Measurements from ENCODE around the gene TST.

The TST gene

DNA sequence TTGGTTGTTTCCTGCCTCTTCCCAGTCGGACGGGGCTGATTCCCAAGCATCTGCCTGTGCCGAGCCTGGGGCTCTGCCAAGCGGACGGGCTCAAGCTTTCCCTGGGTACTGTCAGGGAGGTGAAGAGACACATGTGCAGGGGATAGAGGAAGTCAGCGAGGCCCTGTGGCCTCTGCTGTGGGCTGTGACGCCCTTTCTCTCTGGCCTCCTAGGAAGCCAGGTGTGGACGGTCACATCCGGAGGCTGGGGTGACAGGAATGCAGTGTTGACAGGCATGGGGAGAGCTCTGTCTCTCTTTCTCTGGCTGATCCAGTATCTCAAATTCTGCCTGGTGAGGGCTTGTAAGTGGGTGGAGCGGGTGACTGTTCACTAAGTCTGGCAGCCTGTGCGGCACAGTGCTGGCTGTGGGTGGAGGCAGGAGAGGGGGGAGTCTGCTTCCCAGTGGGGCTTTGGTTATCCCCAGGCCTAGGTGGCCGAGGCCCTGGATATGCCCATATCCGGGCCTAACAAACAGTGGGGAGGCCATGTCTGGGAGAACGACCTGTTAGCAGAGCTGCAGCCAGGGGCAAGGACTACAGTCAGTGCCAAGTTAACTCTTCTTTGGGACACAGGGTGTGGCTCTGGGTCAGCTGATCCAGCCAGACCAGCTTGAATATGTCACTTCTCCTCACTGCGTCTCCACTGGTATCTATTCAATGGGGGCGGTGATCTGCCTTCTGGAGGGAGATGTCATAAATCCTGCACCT, 34.2 kb upstream of the TST start:
- no peak for DNase-seq

DNA sequence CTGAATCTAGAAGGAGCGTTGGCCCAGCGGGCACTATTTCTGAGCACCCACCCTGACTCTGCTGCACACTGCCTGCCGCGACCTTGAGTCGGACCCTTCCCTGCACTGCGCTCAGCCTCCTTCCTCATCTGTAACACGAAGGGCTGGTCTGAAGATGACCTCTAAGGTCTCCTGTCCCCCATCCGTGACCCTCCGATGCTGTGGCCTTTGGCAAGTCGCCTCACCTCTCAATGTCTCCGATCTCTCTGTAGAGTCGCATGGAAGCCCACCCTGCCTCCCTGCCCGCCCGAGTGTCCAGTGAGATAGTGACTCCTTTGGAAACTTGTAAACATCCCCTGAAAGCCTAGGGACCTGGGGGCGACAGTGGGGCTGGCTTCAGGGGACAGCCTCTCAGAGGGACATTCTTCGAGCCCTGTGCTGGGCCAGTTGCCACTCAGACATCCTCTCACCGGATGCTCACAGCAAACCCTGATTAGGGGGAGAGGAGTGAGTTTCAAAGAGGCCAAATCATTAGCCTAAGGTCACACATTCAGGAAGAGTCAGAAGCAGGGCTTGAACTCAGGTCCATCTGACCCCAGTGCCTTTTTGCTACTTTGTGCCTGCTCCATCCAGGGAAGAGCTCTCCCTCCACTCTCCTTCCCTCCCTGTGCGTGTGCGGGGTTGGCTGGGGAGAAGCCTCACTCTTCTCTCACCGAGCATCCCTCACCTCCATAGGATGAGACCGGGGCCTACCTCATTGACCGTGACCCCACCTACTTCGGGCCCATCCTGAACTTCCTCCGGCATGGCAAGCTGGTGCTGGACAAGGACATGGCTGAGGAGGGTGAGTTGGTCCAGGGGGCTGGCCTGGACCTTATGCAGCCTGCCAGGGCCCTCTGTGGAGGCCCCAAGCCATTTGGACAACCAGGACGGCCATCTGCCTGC, 33.4 kb upstream of the TST start:
- DNase-seq: no peak

DNA sequence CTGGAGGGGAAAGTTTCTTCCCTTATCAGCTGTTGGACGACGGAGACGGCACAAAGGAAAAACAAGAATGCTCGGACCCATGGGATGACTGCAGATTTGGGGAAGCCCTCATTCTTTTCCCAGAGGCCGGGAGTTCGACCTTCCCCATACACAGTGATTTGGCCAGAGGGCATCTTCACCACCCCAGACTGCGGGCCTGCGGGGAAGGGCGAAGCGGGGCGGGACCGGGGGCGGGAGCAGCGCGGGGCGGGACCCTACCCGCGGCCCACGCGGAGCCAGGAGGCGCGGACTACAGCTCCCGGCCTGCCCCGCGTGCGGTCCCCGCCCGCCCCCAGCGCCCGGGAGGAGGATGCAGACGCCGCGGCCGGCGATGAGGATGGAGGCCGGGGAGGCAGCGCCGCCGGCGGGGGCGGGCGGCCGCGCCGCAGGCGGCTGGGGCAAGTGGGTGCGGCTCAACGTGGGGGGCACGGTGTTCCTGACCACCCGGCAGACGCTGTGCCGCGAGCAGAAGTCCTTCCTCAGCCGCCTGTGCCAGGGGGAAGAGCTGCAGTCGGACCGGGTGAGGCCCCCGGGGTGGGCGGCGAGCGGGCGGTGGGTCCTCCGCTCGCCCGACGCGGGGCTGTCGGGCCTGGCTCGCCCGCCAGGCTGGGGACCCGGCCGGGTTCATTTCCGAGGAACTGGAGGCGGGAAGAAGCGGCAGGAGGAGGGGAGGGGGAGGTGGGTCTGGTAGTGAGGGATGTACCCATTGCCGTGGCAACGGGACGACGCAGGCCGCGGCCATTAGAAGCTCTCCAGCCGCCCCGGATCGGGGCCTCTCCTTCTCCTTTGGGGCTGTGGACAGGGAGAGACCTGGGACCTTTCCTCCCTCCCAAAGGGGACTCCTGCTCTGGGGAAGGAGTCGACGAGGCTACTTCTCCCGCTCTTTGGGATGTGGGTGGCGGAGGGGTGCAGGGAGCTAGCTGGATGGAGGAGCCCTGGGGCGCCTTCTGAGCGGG, 32.4 kb upstream of the TST start, which contains the start of gene KCTD17:
TSS of gene KCTD17 (plus strand) at position 352 of the 995 bp plus-strand sequence. CDS start at position 371, 19 bp downstream.
- peak; percentile 80 for DNase-seq

DNA sequence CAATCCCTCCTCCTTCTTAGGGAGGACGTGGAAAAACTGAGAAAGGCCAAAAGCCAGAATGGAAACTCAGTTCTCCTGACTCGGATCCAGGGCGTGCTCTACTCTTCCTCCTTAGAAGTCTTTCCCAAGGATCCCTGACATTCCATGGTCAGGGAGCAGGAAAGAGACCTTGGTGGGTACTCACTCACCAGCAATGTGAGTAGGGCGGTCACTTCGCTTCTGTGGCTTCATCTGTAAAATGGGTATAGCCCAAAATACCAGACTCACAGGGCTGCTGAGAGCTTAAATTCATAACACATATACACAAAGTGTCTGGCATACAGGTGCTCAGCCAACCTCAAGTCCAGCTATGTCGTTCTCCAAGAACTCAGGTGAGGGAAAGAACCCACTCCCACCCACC, 31.7 kb upstream of the TST start:
- DNase-seq: no peak

DNA sequence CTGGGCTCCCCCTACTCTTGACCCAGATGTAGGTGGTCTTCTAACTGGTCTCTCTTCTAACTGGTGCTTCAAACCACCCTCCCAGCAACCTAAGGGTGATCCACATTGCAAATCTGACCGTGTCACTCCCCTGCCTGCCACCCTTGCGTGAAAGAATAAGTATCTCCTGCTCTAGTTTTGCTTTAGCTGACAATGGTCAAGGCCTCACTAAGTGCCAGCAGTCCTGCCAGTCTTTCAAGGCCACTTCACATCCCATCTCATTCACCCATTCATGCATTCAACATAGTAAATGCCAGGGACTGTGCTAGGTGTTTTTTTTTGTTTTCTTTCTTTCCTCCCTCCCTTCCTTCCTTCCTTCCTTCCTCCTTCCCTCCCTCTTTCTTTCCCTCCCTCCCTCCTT, 30.0 kb upstream of the TST start:
- DNase-seq: no peak

DNA sequence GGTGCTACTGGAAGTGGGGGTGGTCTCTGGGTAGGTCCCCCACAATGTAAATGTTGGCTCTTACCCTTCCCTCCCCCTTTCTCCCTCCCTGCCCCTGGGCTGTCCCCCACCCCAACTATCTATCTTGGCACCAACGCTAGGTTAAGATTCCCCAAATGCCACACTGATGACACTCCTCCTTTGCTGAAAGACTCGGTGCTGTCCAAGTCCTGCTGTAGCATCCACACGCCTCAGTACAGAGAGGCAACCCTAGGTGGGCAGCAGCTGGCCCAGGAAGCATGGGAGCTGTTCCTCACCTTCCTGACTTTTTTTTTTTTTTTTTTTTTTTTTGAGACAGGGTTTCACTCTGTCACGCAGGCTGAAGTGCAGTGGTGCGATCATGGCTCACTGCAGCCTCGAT, 28.9 kb upstream of the TST start:
- DNase-seq: no peak

DNA sequence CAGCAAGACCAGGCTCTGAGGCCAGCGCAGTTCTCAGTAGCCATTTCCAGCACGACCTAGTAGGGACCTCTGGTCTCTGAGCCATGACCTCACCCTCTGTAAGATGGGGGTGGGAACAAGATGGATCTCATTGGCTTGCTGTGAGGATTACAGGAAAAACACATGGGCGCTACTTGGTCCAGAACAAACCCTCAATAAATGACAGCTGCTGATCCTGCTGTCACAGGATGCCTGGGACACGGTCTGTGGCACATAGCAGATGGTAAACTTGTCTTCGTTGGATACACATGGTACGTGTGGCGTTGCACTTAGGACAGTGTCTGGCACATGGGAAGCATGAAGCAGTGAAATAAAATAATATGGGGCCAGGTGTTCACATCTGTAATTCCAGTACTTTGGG, 27.8 kb upstream of the TST start:
- no peak for DNase-seq

DNA sequence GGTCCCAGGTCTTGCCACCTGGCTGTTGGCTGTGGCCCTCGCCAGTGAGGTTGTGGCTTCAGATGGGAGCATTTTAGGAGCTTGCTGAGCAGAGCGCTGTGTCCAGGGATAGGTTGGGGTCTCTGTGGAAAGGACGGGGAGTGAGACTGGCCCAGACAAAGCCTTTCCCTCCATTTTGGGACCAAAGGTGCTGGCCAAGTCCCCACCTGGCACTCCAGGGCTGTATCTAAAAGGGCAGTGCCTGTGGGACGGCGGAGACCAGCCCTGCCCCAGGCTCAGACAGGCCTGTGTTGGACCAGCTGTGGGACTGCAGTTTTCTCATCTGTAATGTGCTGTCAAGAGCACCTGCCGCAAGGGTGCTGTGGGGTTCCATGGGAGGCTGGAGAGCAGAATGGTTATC, 27.3 kb upstream of the TST start:
- DNase-seq: no peak

DNA sequence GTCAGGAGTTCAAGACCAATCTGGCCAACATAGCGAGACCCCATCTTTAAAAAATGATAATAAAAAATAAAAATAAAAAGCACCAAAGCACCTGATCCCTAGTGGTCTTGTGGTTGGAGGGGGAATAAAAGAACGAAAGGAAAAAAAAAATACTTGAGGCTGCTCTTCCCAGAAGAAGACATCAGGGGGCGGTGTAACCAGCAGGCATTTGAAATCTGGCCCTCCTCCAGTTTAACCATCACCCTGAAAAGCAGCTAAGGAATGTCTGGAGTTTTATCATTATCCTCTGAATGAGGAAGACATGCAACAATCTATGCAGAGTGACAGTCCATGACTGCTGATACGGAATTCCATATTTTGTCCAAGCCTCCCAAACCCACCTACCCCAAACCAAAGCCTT, 26.7 kb upstream of the TST start:
- DNase-seq: no peak

DNA sequence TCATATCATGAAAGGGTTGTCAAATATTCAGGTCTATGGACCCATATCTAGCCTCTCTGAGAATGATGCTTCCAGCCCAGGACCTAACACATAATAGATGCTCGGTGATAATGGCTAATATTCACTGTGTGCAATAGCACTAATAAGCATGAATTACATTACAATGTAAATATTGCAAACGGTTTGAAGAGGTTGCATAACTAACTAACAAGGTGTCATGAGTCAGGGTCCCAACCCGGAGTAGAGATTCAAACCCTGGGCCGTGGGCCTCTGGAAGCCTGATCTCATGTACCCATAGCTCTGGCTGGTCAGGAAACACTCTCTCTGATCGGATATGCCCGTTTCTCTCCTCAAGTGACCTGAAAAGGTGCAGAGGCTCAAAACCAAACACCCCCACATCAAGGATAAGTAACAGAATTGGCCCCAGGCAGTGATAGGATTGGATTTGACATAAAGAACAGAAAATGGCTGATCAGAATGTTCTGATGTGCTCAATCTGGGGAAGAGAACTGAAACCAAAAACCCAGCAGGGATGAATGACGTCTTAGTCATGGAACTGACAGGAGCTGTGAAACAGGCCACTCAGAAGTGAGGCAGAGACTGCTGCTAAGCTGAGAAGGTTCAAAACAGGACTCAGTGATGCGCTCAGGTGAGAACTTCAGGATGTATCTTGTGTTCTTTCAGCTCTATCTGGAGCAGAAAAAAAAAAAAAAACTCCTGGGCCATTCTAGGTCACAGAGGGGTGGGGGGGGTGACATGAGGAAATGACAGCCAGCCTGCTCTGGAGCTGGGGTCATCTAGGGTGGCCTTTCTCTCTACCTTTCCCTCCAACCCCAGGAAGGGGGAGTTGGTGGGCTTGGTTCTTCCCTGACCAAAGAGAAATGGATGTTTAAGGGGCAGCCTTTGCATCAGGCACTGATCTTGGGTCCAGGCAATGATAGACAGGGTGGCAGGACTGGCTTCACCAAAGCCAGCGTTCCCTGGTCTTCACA, 25.7 kb upstream of the TST start:
- no peak for DNase-seq

DNA sequence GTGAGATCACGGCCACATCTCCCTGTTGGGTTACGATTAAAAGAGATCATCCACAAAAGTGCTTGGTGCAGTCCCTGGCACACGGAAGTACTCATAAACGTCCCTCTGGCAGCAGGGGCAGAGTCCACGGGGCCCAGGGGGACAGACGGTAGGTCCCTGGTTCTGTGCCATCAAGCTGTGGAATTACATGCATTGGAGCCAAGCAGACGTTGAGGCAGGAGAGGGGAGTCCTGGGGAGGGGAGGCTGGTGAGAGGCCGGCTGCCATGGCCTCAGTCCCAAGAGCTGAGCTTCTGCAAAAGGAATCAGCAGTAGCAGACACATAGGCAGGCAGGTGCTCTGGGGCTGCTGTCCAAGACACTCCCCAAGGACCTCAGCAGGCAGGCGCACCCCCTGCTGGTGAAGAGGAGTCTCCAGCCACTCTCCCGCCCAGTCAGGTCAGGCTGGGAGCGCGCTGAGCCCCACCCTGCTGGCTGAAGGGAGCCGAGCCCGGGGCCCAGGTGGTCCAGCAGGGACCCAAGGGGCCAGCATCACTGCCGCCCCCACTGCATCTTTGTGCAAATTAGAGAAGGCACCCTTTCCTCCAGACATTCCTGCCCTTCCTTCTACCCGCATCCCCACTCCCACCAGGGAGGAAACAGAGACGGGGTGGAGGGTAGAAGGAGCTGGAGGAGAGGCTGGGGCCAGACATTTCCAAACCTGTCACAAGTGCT, 24.7 kb upstream of the TST start:
- DNase-seq: peak; percentile 50

DNA sequence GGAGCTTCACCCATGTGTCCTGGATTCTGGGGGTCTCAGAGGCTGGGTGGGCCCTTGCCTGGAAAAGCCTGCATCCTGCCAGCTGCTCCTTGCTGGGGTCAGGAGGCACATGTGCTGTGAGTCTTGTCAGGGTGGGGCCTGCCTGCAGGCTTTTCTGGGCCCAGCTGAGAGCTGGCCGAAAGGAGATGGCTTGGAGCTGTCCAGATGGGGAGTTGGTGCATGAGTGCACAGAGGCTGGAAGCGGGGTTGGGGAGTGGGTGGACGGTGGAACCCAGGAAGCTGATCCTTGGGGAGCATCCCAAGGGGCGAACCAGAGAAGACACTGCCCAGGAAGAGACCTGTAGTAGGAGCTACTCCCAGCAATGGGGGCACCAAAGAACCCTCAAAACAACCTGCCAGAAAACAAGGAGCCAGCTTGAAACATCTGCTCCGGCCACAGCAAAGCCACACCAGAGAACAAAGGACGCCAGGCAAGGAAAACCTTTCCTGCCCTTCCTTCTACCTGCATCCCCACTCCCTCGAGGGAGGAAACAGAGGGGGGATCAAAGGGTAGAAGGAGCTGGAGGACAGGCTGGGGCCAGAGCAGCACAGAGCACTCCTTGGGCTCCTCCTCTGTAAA, 24.1 kb upstream of the TST start:
- DNase-seq: no peak

DNA sequence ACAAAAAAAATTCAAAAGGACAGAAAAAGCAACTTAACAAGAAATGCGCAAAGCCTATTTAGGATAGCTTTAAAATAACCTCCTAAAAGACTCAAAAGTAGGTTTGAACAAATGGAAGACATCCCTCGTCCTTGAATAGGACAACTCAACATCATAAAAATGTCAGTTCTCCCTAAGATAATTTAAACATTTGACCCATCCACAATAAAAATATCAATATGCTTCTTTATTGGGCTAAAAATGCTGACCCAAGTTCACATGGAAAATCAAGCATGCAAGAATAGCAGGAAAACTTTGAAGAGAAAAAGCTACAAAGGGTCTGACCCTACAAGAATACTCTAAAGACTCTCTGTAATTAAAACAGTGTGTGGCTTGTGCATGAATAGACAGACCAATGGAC, 20.2 kb upstream of the TST start:
- DNase-seq: no peak

DNA sequence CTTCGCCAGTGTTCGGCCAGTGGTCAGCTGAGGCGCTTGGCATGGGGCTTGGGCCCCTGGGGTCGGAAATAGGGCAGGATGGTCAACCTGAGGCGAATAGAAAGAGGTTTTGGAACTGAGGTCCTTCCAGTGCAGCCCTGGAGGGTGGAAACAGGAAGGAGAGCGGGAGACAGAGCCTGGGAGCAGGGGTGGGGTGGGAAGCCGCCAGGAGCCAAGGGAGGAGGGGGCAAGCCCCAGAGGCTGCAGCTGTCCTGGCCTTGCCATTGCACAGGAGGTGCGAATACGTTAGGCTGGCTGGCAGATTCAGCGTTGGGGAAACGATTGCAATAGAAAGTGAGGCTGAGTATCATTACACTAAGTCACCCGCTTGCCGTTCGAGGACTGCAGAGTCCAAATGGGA, 18.4 kb upstream of the TST start:
- DNase-seq: no peak

DNA sequence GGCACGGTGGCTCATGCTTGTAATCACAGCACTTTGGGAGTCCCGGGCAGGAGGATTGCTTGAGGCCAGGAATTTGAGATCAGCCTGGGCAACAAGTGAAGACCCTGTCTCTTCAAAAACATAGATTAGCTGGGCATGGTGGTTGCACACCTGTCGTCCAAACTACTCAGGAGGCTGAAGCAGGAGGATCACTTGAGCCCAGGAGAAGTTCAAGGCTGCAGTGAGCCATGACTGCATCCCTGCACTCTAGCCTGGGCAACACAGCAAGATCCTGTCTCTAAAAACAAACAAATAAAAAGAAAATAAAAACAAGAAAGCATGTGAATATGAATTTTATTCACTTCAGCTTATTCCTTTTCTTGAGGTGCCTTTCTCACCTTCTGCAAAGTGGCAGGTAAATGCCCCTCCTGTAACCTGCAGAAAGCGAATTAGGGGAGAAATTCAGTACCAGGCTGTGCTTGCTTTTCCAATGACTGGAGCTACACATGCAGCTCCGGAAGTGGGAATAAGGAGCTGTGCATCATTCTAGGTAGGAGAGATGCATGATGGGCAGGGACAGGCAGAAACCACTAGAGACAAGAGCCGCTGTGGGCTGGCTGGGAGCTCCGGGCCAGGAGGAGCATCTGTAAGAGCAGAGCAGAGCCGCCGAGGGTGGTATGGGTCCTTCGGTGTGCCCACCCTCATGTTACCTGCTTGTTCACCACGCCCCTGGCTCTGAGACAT, 17.6 kb upstream of the TST start:
- no peak for DNase-seq

DNA sequence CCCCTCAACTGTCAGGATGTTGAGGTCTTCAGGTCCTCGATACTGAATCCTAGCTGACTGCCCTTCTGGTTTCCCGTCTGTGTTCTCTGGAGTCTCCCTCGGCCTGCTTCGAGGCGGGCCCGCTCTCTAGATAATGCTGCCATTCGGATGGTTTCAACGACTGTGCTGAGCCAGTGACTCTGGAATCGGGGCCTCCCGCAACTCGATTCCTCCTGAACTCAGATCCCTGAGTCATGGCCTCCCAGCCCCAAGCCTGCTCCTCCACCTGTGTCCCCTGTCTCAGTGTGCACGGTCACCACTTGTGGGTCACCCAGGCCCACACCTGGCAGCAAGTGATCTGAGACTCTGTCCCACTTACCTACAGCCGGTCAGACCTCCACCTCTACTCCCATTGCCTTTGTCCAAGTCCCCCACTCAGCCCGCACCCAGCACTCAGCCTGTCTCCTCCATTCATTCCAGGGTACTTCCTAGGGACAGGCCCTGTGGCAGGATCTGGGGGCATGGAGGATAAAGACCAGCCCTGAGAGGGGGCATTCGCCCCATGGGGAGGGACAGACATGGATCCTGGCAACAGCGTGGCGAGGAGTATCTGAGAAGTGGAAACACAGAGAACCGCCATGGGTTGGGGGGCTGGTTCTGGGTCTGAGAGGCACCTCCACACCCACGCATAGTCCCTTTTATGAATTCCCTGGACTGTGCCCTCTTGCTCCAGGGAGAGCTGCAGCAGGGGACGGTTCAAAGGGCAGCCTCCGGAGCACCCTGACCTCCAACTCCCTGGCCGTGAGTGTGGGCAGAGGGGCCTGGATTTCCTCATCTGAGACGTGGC, 14.6 kb upstream of the TST start:
- no peak for DNase-seq

DNA sequence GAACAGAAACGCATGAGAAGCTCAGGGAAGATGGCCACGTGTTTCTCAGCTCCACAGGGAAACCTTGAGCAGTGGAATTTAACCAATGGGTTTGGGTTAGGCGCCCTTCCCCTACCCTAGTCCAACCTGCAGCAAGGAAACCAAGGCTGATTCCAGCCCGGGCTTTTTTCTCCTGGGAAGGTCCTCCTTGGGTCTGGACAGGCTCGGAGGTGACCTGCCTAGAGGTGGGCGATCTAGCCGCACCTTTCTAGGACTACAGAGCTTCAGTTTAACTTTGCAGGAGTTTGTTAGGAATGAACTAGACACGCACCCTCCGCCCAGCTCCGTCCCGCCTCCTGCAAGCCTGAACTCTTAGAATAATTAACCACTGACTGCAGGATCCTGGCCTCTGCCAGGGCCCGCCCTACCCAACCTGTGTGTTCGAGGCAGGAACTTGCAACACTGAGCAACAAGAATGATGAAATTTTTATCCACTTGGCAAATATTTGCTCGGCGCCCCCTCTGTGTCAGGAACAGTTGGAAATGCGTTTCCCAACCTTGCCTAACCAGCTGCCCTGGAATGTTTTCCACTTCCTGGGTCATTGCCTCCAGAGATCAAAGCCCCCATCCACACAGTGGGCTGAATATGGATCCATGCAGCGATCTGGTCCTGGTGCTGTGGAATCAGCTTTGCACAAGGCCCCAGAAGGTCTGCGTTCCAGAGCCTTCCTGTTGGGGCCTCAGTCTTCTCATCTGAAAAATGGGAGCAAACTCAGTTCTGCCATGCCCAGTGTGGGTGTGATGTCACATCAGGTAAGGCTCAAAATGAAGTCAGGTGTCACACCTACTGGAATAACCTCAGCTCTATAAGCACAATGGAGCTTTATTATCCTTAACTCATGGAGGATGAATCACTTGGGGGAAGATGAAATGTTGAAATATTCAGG, 13.6 kb upstream of the TST start:
- DNase-seq: no peak

DNA sequence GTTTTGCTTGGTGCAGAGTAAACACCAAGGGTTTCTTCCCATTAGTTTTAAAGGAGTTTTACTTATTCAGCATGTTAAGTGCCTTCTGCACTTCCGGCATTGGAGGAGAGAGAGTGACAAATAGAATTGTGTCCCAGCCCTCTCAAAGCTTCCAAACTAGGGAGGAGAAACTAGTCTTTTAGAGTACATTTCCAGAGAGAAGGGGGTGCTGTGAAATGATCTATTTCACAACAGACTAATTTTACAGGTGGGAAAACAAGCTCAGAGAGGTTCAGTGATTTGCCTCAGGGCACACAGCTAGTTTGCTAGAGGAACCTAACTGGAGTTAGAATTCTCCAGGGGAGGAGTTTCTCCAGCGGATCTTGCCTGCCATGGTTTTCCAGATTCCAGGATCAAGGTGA, 12.9 kb upstream of the TST start:
- DNase-seq: no peak

Data from activated CD4-positive, CD25-positive, alpha-beta regulatory T cell treated with anti-CD3 and anti-CD28 coated beads, Interleukin-2, amount 50 U/mL, for 72 hours (primary cell).